Measurements from ENCODE around the gene NOC3L. TPM values are rescaled to one million over a fixed set of nuclear protein-coding genes. Genes with fewer than 3 reads are reported as not detected.

Gene NOC3L
- total and polyA plus RNA-seq, 9 of the 15 experiments (the other 6 are each of a cell fraction or from before 2014, with no cell fraction given), result 23.8 to 57.6 (median 32.6) TPM

GRCh38 chr10:94362360-94363250, at the start of gene NOC3L (continued):
- TF ChIP-seq KDM4B (IDR thresholded peaks at IDR 0.05; ENCODE audit: borderline replicate concordance in 2 of 2, low read depth in 1 of 2) (peak in 1 of 2 experiments; percentile 89; a peak in 2 of 4 replicates), ZNF511 (CRISPR knock-in tag; IDR thresholded peaks at IDR 0.05) (peak; percentile 91; the same call in 1 of the 2 replicates), SUPT5H (IDR thresholded peaks at IDR 0.05) (peak; percentile 66), HMGN3 (IDR thresholded peaks at IDR 0.05; ENCODE audit: borderline replicate concordance, extremely low read depth, insufficient read length, low read depth, low read length) (peak; percentile 50), EHMT2 (IDR thresholded peaks at IDR 0.05) (0 out of 2 replicates have a peak, but pooled peaks have one; percentile 50), THRB (CRISPR knock-in tag; conservative IDR thresholded peaks at IDR 0.05) (no peak), CREB3L1 (IDR thresholded peaks at IDR 0.05; ENCODE audit: borderline replicate concordance, low read depth) (peak; percentile 54; the same call in 1 of the 2 replicates), PHF20 (IDR thresholded peaks at IDR 0.05; ENCODE audit: partially characterized antibody) (peak; percentile 69), ARID4B (CRISPR knock-in tag; IDR thresholded peaks at IDR 0.05) (peak; percentile 71; the same call in 1 of the 2 replicates), ZNF707 (CRISPR knock-in tag; conservative IDR thresholded peaks at IDR 0.05) (no peak), ELF1 (tag; IDR thresholded peaks at IDR 0.05) (peak; percentile 78), HDAC8 (tag; IDR thresholded peaks at IDR 0.05) (0 out of 2 replicates have a peak, but pooled peaks have one; percentile 39), CTBP1 (IDR thresholded peaks at IDR 0.05; ENCODE audit: borderline replicate concordance) (peak; percentile 36; the same call in 1 of the 2 replicates), FOXP1 (CRISPR knock-in tag; IDR thresholded peaks at IDR 0.05) (peak; percentile 82; the same call in 1 of the 2 replicates), ZNF197 (CRISPR knock-in tag; IDR thresholded peaks at IDR 0.05; ENCODE audit: low read depth) (no peak), HMBOX1 (IDR thresholded peaks at IDR 0.05) (no peak; the same call in 1 of the 2 replicates), SRSF7 (optimal IDR thresholded peaks at IDR 0.05; ENCODE audit: low read depth, low read length) (no peak)
